ENCODE data around the gene KCTD6. TPM values are rescaled to one million over a fixed set of nuclear protein-coding genes. Genes with fewer than 3 reads are reported as not detected.

The KCTD6 gene
- total RNA-seq, 1 experiment from 2014 or later, result 12.0 TPM

DNA sequence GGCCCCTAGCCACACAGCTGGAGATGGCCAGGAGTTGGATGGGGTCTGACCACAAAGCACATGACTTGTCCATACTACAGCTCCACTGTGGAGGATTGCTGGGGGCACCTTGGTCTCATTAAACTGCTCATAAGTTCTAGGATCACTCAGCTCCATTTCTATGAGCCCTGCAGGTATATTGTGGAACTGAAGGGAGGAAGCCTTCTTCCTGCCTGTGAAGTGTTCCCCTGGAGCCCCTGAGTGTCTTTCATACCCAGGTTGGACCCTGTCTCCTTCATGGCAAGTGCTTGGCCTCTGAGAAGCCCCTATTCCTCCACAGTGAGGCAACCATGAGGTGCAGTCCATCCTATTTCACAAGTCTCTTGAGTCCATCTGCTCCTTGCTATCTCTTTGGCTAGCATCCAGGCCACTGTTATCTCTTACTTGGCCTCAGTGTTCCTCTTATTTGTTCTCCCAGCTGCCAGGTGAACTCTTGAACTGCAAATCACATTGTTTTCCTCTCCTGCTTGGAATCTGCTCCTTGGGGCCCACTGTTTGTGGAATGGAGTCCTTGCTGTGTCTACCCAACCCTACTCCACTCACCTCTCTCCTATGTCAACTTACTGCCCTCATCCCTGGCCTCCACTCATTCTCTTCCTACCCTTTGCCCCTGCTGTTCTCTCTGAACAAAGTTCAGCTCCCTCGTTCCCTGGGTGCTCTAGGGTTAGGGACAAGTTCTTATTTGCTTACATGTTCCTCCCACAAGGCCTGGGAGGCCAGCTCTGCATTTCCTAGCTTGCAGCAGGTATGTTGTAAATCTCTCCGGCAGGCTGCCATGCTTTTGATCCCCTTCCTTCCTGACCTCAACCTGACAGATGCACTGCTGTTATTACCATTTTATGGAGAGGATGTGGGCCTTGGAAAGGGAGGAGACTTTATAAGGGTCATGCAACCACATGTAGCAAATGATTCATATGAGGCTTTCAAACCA is 43.9 kb downstream of the KCTD6 start:
- H2AFZ ChIP-seq (ENCODE audit: low read depth, low read length, poor library complexity, severe bottlenecking), result no peak overlapping the region
- no peak overlapping the region for H3K4me2 ChIP-seq (ENCODE audit: low read length)
- H4K20me1 ChIP-seq (ENCODE audit: insufficient read depth), result no peaks in the 10 kb centered on the region
- ChIA-PET RAD21 (ENCODE audit: low non-redundant PET in 1 of 2, low total read pairs in 2 of 2, uncharacterized antibody in 2 of 2, unreplicated experiment in 2 of 2) (no interaction called here), POLR2A (no interaction called here), CTCF (interaction anchor here (1.2 kb wide), 1 partner anchor 230 kb away, joined by 3 read pairs; the partner anchor contains the start of genes HTD2 and RPP14)
- no peak for ATAC-seq
- no peaks in the 10 kb centered on the region; the same call in 1 of the 2 replicates for H3K27me3 ChIP-seq (ENCODE audit: insufficient read depth, low read length)
- no peaks in the 10 kb centered on the region for H3K9me2 ChIP-seq (ENCODE audit: insufficient read depth)
- peaks cover 2 to 14% of the 10 kb centered on the region in 2 experiments; a peak in 2 of 4 replicates for H3K4me1 ChIP-seq (ENCODE audit: control insufficient read depth in 1 of 2, insufficient read depth in 2 of 2, low read length in 2 of 2)
- H3K4me3 ChIP-seq (replicated peaks in 1 of 2; ENCODE audit: low read depth in 1 of 2, low read length in 2 of 2), result no peak overlapping the region
- H3K9ac ChIP-seq (ENCODE audit: low read length), result no peak overlapping the region
- no peaks in the 10 kb centered on the region for H3K79me2 ChIP-seq (ENCODE audit: insufficient read depth, low read length)
- TF ChIP-seq POLR2AphosphoS5 (IDR thresholded peaks at IDR 0.05; ENCODE audit: low read depth, low read length), result no peak
- no peak for TF ChIP-seq CEBPB (IDR thresholded peaks at IDR 0.05; ENCODE audit: low read depth)
- no peak for TF ChIP-seq ZFX (IDR thresholded peaks at IDR 0.05)
- TF ChIP-seq SP1 (IDR thresholded peaks at IDR 0.05; ENCODE audit: low read depth), result no peak
- TF ChIP-seq, protein P1, sequence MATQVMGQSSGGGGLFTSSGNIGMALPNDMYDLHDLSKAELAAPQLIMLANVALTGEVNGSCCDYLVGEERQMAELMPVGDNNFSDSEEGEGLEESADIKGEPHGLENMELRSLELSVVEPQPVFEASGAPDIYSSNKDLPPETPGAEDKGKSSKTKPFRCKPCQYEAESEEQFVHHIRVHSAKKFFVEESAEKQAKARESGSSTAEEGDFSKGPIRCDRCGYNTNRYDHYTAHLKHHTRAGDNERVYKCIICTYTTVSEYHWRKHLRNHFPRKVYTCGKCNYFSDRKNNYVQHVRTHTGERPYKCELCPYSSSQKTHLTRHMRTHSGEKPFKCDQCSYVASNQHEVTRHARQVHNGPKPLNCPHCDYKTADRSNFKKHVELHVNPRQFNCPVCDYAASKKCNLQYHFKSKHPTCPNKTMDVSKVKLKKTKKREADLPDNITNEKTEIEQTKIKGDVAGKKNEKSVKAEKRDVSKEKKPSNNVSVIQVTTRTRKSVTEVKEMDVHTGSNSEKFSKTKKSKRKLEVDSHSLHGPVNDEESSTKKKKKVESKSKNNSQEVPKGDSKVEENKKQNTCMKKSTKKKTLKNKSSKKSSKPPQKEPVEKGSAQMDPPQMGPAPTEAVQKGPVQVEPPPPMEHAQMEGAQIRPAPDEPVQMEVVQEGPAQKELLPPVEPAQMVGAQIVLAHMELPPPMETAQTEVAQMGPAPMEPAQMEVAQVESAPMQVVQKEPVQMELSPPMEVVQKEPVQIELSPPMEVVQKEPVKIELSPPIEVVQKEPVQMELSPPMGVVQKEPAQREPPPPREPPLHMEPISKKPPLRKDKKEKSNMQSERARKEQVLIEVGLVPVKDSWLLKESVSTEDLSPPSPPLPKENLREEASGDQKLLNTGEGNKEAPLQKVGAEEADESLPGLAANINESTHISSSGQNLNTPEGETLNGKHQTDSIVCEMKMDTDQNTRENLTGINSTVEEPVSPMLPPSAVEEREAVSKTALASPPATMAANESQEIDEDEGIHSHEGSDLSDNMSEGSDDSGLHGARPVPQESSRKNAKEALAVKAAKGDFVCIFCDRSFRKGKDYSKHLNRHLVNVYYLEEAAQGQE (IDR thresholded peaks at IDR 0.05; ENCODE audit: low read depth), result no peak
- no peak for TF ChIP-seq YY1 (IDR thresholded peaks at IDR 0.05; ENCODE audit: extremely low read depth, insufficient replicate concordance, low read depth, low read length)
- no peak for TF ChIP-seq JUND (IDR thresholded peaks at IDR 0.05)
- no peak overlapping the region for H3K27ac ChIP-seq (ENCODE audit: low read depth, low read length)
- BruUV-seq (replicated peaks), result no TSS peak
- no peak for DNase-seq (ENCODE audit: low read depth, low spot score)
- intact Hi-C loops (cut with micrococcal nuclease), result no loop called here
- H3K36me3 ChIP-seq (ENCODE audit: control insufficient read depth in 1 of 2, insufficient read depth in 2 of 2, low read length in 2 of 2), result no peaks in the 10 kb centered on the region
- no peaks in the 10 kb centered on the region for H3K9me3 ChIP-seq (ENCODE audit: control insufficient read depth in 1 of 2, insufficient read depth in 1 of 2, low read depth in 1 of 2, low read length in 2 of 2)
